IMR-90 (cell line): Measurements from ENCODE around the gene MFN1.

Experiments
- BHLHE40 ChIP-seq: fragments of 150-350 bp; IDR thresholded peaks from 2 replicates; pipeline ENCODE4 v1.6.1; 2016; ENCODE audit warnings: mild to moderate bottlenecking, low read depth, low read length
- CEBPB ChIP-seq: IDR thresholded peaks from 2 replicates; pipeline ENCODE4 v1.6.1; 2012; ENCODE audit warnings: low read depth, low read length, improper control_type of control experiment
- CTCF ChIP-seq: conservative IDR thresholded peaks from 2 replicates; pipeline ENCODE4 v1.5.1; 2012; ENCODE audit warnings: mild to moderate bottlenecking, low read depth, low read length, improper control_type of control experiment
- POLR2A ChIP-seq: IDR thresholded peaks from 2 replicates; pipeline ENCODE4 v1.6.1; 2012; ENCODE audit warnings: mild to moderate bottlenecking, low read depth, low read length
- RCOR1 ChIP-seq: IDR thresholded peaks from 2 replicates; pipeline ENCODE4 v1.6.1; 2012; ENCODE audit warnings: mild to moderate bottlenecking, low read length, improper control_type of control experiment; ENCODE audit not compliant: insufficient replicate concordance
- SMC3 ChIP-seq: fragments of 150-350 bp; IDR thresholded peaks from 2 replicates; pipeline ENCODE4 v1.6.1; 2016; ENCODE audit warnings: low read depth, mild to moderate bottlenecking, antibody characterized with exemption, low read length, moderate library complexity

GRCh38 chr3:179404307-179404706, 56.8 kb downstream of the MFN1 start:
- TF ChIP-seq POLR2A (no peak), CTCF (no peak), BHLHE40 (no peak), SMC3 (no peak), CEBPB (no peak), RCOR1 (no peak)
